ENCODE measurements around the gene EYA4.

Gene EYA4

GRCh38 chr6:133377219-133377618, 136.1 kb downstream of the EYA4 start:
- Histone ChIP-seq H3K27me3 (no peaks in the 10 kb centered on the region), H3K27ac (no peak overlapping the region), H3K4me3 (ENCODE audit: low read depth in 1 of 2, low read length in 1 of 2) (no peak overlapping the region), H3K4me1 (ENCODE audit: control insufficient read depth in 1 of 2, insufficient read depth in 1 of 2, low read depth in 1 of 2, low read length in 1 of 2) (no peaks in the 10 kb centered on the region), H3K36me3 (no peaks in the 10 kb centered on the region), H3K9me3 (no peaks in the 10 kb centered on the region)
- TF ChIP-seq, protein P1, sequence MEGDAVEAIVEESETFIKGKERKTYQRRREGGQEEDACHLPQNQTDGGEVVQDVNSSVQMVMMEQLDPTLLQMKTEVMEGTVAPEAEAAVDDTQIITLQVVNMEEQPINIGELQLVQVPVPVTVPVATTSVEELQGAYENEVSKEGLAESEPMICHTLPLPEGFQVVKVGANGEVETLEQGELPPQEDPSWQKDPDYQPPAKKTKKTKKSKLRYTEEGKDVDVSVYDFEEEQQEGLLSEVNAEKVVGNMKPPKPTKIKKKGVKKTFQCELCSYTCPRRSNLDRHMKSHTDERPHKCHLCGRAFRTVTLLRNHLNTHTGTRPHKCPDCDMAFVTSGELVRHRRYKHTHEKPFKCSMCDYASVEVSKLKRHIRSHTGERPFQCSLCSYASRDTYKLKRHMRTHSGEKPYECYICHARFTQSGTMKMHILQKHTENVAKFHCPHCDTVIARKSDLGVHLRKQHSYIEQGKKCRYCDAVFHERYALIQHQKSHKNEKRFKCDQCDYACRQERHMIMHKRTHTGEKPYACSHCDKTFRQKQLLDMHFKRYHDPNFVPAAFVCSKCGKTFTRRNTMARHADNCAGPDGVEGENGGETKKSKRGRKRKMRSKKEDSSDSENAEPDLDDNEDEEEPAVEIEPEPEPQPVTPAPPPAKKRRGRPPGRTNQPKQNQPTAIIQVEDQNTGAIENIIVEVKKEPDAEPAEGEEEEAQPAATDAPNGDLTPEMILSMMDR (IDR thresholded peaks at IDR 0.05): no peak

- H3K36me3 ChIP-seq: no peaks in the 10 kb centered on the region
- no peak overlapping the region for H3K4me3 ChIP-seq (ENCODE audit: low read depth in 1 of 2, low read length in 1 of 2)
- no peak overlapping the region for H3K27ac ChIP-seq
- no peaks in the 10 kb centered on the region for H3K27me3 ChIP-seq
- no peaks in the 10 kb centered on the region for H3K9me3 ChIP-seq
- TF ChIP-seq, protein P1 (IDR thresholded peaks at IDR 0.05): no peak
- H3K4me1 ChIP-seq (ENCODE audit: control insufficient read depth in 1 of 2, insufficient read depth in 1 of 2, low read depth in 1 of 2, low read length in 1 of 2): no peaks in the 10 kb centered on the region
Measured at GRCh38 chr6:133380047-133380446, 138.9 kb downstream of the EYA4 start.

- H3K9me3 ChIP-seq: no peaks in the 10 kb centered on the region
- no peak overlapping the region for H3K27ac ChIP-seq
- no peaks in the 10 kb centered on the region for H3K36me3 ChIP-seq
- no peaks in the 10 kb centered on the region for H3K27me3 ChIP-seq
- H3K4me3 ChIP-seq (ENCODE audit: low read depth in 1 of 2, low read length in 1 of 2): no peak overlapping the region
- no peaks in the 10 kb centered on the region for H3K4me1 ChIP-seq (ENCODE audit: control insufficient read depth in 1 of 2, insufficient read depth in 1 of 2, low read depth in 1 of 2, low read length in 1 of 2)
- TF ChIP-seq, protein P1 (IDR thresholded peaks at IDR 0.05): no peak
Measured at GRCh38 chr6:133380723-133381122, 139.6 kb downstream of the EYA4 start.

GRCh38 chr6:133388731-133389130, 147.6 kb downstream of the EYA4 start:
- H3K27me3 ChIP-seq: no peaks in the 10 kb centered on the region
- no peaks in the 10 kb centered on the region for H3K4me1 ChIP-seq (ENCODE audit: control insufficient read depth in 1 of 2, insufficient read depth in 1 of 2, low read depth in 1 of 2, low read length in 1 of 2)
- no peaks in the 10 kb centered on the region for H3K36me3 ChIP-seq
- TF ChIP-seq, protein P1 (IDR thresholded peaks at IDR 0.05): no peak
- no peaks in the 10 kb centered on the region for H3K9me3 ChIP-seq
- no peak overlapping the region for H3K4me3 ChIP-seq (ENCODE audit: low read depth in 1 of 2, low read length in 1 of 2)
- H3K27ac ChIP-seq: no peak overlapping the region

- Histone ChIP-seq H3K27ac (no peak overlapping the region), H3K27me3 (no peaks in the 10 kb centered on the region), H3K36me3 (no peaks in the 10 kb centered on the region), H3K4me3 (ENCODE audit: low read depth in 1 of 2, low read length in 1 of 2) (no peak overlapping the region), H3K9me3 (no peaks in the 10 kb centered on the region), H3K4me1 (ENCODE audit: control insufficient read depth in 1 of 2, insufficient read depth in 1 of 2, low read depth in 1 of 2, low read length in 1 of 2) (no peaks in the 10 kb centered on the region)
- TF ChIP-seq, protein P1 (IDR thresholded peaks at IDR 0.05): no peak
Measured at GRCh38 chr6:133390168-133390567, 149.0 kb downstream of the EYA4 start.

GRCh38 chr6:133392015-133392414, 150.9 kb downstream of the EYA4 start:
- H3K36me3 ChIP-seq: no peaks in the 10 kb centered on the region
- TF ChIP-seq, protein P1 (IDR thresholded peaks at IDR 0.05): no peak
- H3K4me1 ChIP-seq (ENCODE audit: control insufficient read depth in 1 of 2, insufficient read depth in 1 of 2, low read depth in 1 of 2, low read length in 1 of 2): no peaks in the 10 kb centered on the region
- no peaks in the 10 kb centered on the region for H3K27me3 ChIP-seq
- H3K4me3 ChIP-seq (ENCODE audit: low read depth in 1 of 2, low read length in 1 of 2): no peak overlapping the region
- no peaks in the 10 kb centered on the region for H3K9me3 ChIP-seq
- no peak overlapping the region for H3K27ac ChIP-seq

Measured in neutrophil (primary cell).